Transverse colon (tissue), 4 donors: Measurements from ENCODE around the gene RASGEF1C.

Experiments
- EP300 ChIP-seq: sonication (generic); formaldehyde crosslinking; IDR thresholded peaks from one replicate; pipeline ENCODE4 v1.6.1; 2017; ENCODE audit warnings: antibody characterized with exemption, low read depth
- POLR2A ChIP-seq: fragments of 450-650 bp; IDR thresholded peaks from one replicate; pipeline ENCODE4 v1.6.1; 2016; ENCODE audit warnings: antibody characterized with exemption, mild to moderate bottlenecking, moderate library complexity
- POLR2AphosphoS5 ChIP-seq, 3 donors: sonication (generic); formaldehyde crosslinking; IDR thresholded peaks; one replicate each; pipeline ENCODE4 v1.6.1; 2016; ENCODE audit warnings: antibody characterized with exemption in 3 of 3
- TF ChIP-seq, protein P1 (sequence below), 5 experiments: fragments of 200-600 bp in 3 of 5; fragments of 450-650 bp in 2 of 5; sonication (generic) in 3 of 5; IDR thresholded peaks; 1 replicate in 2 of 5; 2 replicates in 3 of 5; pipeline ENCODE4 v1.5.1; 2016 to 2017; ENCODE audit warnings: antibody characterized with exemption in 5 of 5, inconsistent platforms in 3 of 5, mild to moderate bottlenecking in 2 of 5, moderate library complexity in 1 of 5

DNA sequence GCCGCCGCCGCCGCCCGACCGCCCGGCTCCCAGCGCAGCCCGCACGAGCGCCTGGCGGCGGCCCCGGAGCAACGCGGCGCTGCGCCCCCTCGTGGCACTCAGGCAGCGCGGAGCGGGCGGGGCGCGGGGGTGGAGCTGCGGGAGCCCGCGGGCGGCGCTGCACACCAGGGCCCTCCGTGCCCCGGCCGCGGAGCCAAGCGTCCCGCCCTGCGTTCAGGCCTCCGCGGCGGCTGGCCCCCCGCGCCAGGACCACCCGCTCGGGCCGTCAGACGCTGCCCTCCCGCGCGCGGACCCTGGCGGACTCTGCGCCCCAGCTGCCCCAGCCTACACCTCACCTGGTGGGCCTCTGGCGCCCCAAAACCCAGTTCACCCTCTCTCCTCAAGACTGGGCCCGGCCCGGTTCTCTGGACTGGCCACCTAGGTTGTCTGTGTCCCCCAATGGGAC lies at the start of gene RASGEF1C:
- TF ChIP-seq, protein P1, sequence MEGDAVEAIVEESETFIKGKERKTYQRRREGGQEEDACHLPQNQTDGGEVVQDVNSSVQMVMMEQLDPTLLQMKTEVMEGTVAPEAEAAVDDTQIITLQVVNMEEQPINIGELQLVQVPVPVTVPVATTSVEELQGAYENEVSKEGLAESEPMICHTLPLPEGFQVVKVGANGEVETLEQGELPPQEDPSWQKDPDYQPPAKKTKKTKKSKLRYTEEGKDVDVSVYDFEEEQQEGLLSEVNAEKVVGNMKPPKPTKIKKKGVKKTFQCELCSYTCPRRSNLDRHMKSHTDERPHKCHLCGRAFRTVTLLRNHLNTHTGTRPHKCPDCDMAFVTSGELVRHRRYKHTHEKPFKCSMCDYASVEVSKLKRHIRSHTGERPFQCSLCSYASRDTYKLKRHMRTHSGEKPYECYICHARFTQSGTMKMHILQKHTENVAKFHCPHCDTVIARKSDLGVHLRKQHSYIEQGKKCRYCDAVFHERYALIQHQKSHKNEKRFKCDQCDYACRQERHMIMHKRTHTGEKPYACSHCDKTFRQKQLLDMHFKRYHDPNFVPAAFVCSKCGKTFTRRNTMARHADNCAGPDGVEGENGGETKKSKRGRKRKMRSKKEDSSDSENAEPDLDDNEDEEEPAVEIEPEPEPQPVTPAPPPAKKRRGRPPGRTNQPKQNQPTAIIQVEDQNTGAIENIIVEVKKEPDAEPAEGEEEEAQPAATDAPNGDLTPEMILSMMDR (IDR thresholded peaks at IDR 0.05): peak in 3 of 5 experiments; percentile 12 to 22 (median 15)
- no peak for TF ChIP-seq POLR2AphosphoS5 (IDR thresholded peaks at IDR 0.05)
- no peak for TF ChIP-seq EP300
- TF ChIP-seq POLR2A: no peak
